OCI-LY7 (cell line): ENCODE data around the gene ERI3. TPM values are rescaled to one million over a fixed set of nuclear protein-coding genes. Genes with fewer than 3 reads are reported as not detected.

Experiments used
- BruUV-seq: library from RNA; stranded (reverse); fragments of 400-500 nt; replicated peaks from 2 replicates; lab custom pipeline; 2021; lab: Mats Ljungman, UMichigan
- CTCF ChIA-PET: fragments of 300-600 bp; sonication (Branson Sonifier 250); formaldehyde crosslinking; loops from one replicate; lab custom pipeline; 2022; ENCODE audit warnings: antibody characterized with exemption; ENCODE audit not compliant: unreplicated experiment; lab: Charles Lee
- POLR2A ChIA-PET: fragments of 300-600 bp; sonication (Branson Sonifier 250); formaldehyde crosslinking; loops from one replicate; lab custom pipeline; 2022; ENCODE audit warnings: antibody characterized with exemption; lab: Charles Lee
- DNase-seq: peaks from one replicate; pipeline ENCODE4 v3.0.0-alpha.2; 2015; ENCODE audit warnings: low spot score
- H2AFZ ChIP-seq: fragments of 200-600 bp; sonication (generic), shearing (Covaris generic); 2 replicates; pipeline ENCODE4 v1.6.1; 2014; ENCODE audit warnings: mild to moderate bottlenecking, antibody characterized with exemption, low read length, moderate library complexity
- H3K27ac ChIP-seq: fragments of 200-600 bp; sonication (generic); 2 replicates; pipeline ENCODE4 v1.5.1; 2014; ENCODE audit warnings: mixed run types, low read depth, mild to moderate bottlenecking, moderate library complexity, low read length, inconsistent platforms; ENCODE audit not compliant: poor library complexity, severe bottlenecking
- H3K36me3 ChIP-seq: fragments of 200-600 bp; sonication (generic); 2 replicates; pipeline ENCODE4 v1.6.1; 2014; ENCODE audit warnings: mild to moderate bottlenecking, antibody characterized with exemption, low read length, moderate library complexity, mixed read lengths; ENCODE audit not compliant: insufficient read depth
- H3K4me1 ChIP-seq: fragments of 200-600 bp; sonication (generic); 2 replicates; pipeline ENCODE4 v1.5.1; 2014; ENCODE audit warnings: mild to moderate bottlenecking, low read length; ENCODE audit not compliant: insufficient read depth, poor library complexity, severe bottlenecking
- H3K4me2 ChIP-seq: fragments of 200-600 bp; sonication (generic); 2 replicates; pipeline ENCODE4 v1.6.1; 2014; ENCODE audit warnings: mild to moderate bottlenecking, low read length
- H3K4me3 ChIP-seq: fragments of 200-600 bp; sonication (generic); 2 replicates; pipeline ENCODE4 v1.5.1; 2014; ENCODE audit warnings: mild to moderate bottlenecking, low read depth, low read length; ENCODE audit not compliant: poor library complexity, severe bottlenecking
- H3K79me2 ChIP-seq: fragments of 200-600 bp; sonication (generic); 2 replicates; pipeline ENCODE4 v1.6.1; 2016; ENCODE audit warnings: low read depth, mild to moderate bottlenecking, low read length, moderate library complexity, mixed read lengths; ENCODE audit not compliant: insufficient read depth
- H3K9me2 ChIP-seq: fragments of 200-600 bp; sonication (generic); 2 replicates; pipeline ENCODE4 v1.6.1; 2016; ENCODE audit warnings: mild to moderate bottlenecking, low read length, mixed read lengths; ENCODE audit not compliant: insufficient read depth
- H3K9me3 ChIP-seq: fragments of 200-600 bp; sonication (generic); 2 replicates; pipeline ENCODE4 v1.6.1; 2014; ENCODE audit warnings: mild to moderate bottlenecking, mixed run types, low read length, mixed read lengths
- H4K20me1 ChIP-seq: fragments of 200-600 bp; sonication (generic); 2 replicates; pipeline ENCODE4 v1.6.1; 2014; ENCODE audit warnings: mild to moderate bottlenecking, antibody characterized with exemption, low read length, moderate library complexity, mixed read lengths; ENCODE audit not compliant: insufficient read depth
- EZH2phosphoT487 ChIP-seq: fragments of 200-600 bp; sonication (generic); IDR thresholded peaks from 2 replicates; pipeline ENCODE4 v1.6.1; 2018; ENCODE audit warnings: low read depth, borderline replicate concordance, mild to moderate bottlenecking, mixed run types, antibody characterized with exemption, low read length, moderate library complexity, mixed read lengths
- intact Hi-C: fragments of 100-400 bp; cut with micrococcal nuclease; formaldehyde crosslinking; loops from one replicate; pipeline ENCODE4 v1.10.0; 2022; ENCODE audit not compliant: unreplicated experiment
- total RNA-seq, 2 experiments: library from RNA; depleted of rRNA in 1 of 2; stranded (reverse); fragments of >200 nt in 1 of 2; shearing (Covaris generic) in 1 of 2; gene quantifications; 2 replicates each; pipeline ENCODE4 v1.2.3, GENCODE V29; 2014 to 2022
- TF ChIP-seq, protein P1 (sequence below): fragments of 200-600 bp; sonication (generic); conservative IDR thresholded peaks from 2 replicates; pipeline ENCODE4 v1.5.1; 2014; ENCODE audit warnings: mild to moderate bottlenecking, antibody characterized with exemption, low read length, moderate library complexity, mixed read lengths

The ERI3 gene
- total RNA-seq, 2 experiments from 2014 or later = 46.5 to 47.4 TPM

DNA sequence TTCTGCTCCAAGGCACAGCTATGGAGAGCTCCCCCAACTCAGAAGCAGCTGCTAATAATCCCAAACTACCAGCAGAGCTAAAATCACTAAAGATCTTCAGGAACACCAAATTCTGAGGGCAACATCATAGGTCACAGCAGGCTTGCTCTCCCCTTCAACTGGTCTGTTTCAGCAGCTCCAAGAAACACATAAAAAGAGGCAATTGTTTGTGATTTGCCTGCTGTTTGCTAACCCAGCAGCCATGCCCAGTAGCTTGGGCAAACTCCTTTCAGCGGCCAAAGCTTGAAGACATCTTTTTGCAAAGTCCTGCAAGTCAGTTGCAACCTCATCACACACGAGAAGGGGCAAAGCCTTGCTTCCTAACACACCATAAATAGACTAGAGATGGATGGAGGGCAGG lies 8.9 kb downstream of the ERI3 start:
- ChIA-PET POLR2A (no interaction called here), CTCF (no interaction called here)
- Histone ChIP-seq H3K4me3 (no peak overlapping the region), H3K4me1 (no peaks in the 10 kb centered on the region), H4K20me1 (no peaks in the 10 kb centered on the region), H2AFZ (no peak overlapping the region), H3K79me2 (no peaks in the 10 kb centered on the region), H3K4me2 (no peak overlapping the region), H3K36me3 (no peaks in the 10 kb centered on the region), H3K9me2 (no peaks in the 10 kb centered on the region), H3K27ac (no peak overlapping the region), H3K9me3 (no peaks in the 10 kb centered on the region)
- DNase-seq = no peak
- BruUV-seq = no TSS peak
- intact Hi-C loops = no loop called here
- TF ChIP-seq, protein P1, sequence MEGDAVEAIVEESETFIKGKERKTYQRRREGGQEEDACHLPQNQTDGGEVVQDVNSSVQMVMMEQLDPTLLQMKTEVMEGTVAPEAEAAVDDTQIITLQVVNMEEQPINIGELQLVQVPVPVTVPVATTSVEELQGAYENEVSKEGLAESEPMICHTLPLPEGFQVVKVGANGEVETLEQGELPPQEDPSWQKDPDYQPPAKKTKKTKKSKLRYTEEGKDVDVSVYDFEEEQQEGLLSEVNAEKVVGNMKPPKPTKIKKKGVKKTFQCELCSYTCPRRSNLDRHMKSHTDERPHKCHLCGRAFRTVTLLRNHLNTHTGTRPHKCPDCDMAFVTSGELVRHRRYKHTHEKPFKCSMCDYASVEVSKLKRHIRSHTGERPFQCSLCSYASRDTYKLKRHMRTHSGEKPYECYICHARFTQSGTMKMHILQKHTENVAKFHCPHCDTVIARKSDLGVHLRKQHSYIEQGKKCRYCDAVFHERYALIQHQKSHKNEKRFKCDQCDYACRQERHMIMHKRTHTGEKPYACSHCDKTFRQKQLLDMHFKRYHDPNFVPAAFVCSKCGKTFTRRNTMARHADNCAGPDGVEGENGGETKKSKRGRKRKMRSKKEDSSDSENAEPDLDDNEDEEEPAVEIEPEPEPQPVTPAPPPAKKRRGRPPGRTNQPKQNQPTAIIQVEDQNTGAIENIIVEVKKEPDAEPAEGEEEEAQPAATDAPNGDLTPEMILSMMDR = no peak
- no peak for TF ChIP-seq EZH2phosphoT487

DNA sequence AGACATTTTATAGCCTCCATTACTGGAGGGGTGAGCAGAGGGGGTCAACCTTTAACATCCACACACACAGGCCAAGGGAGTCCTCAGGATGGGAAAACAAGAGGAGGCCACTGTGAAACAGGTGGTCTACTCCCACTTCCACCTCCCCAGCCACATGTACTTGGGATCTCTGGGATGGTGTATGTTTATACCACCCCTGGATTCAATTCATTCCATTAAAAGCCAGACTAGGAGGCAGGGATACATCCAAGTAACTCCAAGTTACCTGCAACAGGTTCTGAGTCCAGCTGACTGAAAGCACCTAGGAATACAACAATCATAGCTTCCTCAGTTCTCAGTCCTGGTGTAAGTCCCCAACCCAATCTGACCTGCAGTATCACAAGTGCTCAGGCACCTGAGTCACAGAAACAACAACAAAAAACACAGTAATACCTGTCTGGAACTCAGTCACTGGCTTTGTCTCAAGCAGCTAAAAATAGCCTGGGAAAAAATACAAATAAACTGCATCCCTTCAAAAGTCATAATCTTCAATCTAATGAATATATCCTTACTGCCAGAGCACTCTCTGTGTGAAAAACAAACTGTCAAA lies 9.8 kb downstream of the ERI3 start:
- DNase-seq = no peak
- Histone ChIP-seq H3K9me3 (no peaks in the 10 kb centered on the region), H3K4me3 (no peak overlapping the region), H3K36me3 (no peaks in the 10 kb centered on the region), H3K4me1 (no peaks in the 10 kb centered on the region), H3K79me2 (no peaks in the 10 kb centered on the region), H3K4me2 (no peak overlapping the region), H3K9me2 (no peaks in the 10 kb centered on the region), H3K27ac (no peak overlapping the region), H2AFZ (no peak overlapping the region), H4K20me1 (no peaks in the 10 kb centered on the region)
- ChIA-PET POLR2A (no interaction called here), CTCF (no interaction called here)
- no peak for TF ChIP-seq EZH2phosphoT487
- TF ChIP-seq, protein P1 = no peak
- no TSS peak for BruUV-seq
- intact Hi-C loops = no loop called here

DNA sequence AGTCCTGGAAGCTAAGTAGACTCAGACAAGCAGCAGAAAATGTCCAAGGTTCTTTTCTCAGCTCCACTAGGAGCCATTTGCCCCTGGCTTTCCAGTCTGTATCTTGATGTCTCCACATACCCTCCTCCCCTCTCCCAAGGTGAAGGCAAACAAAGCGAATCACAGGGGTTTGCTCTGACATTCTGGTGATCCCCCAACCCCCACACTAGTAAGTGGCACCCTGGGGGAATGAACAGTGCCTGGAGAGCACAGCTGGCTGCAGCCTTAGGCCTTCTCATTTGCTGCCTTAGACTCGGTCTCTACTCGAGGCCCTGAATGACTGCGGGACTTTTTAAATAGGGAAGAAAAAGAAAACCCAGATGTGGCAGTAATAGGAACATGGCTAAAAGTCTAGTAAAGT lies 15.3 kb downstream of the ERI3 start:
- peaks cover 40% of the 10 kb centered on the region for H3K36me3 ChIP-seq
- H3K4me3 ChIP-seq = no peak overlapping the region
- CTCF ChIA-PET = no interaction called here
- no peak overlapping the region for H3K27ac ChIP-seq
- no peaks in the 10 kb centered on the region for H3K4me1 ChIP-seq
- no TSS peak for BruUV-seq
- H3K4me2 ChIP-seq = no peak overlapping the region
- H2AFZ ChIP-seq = no peak overlapping the region
- TF ChIP-seq EZH2phosphoT487 = no peak
- TF ChIP-seq, protein P1 = no peak
- H3K79me2 ChIP-seq = no peaks in the 10 kb centered on the region
- no peaks in the 10 kb centered on the region for H3K9me2 ChIP-seq
- no peaks in the 10 kb centered on the region for H4K20me1 ChIP-seq
- intact Hi-C loops = no loop called here
- no peak for DNase-seq
- POLR2A ChIA-PET = no interaction called here
- H3K9me3 ChIP-seq = no peaks in the 10 kb centered on the region
